Measurements from ENCODE around the gene KRTAP10-8.

DNA sequence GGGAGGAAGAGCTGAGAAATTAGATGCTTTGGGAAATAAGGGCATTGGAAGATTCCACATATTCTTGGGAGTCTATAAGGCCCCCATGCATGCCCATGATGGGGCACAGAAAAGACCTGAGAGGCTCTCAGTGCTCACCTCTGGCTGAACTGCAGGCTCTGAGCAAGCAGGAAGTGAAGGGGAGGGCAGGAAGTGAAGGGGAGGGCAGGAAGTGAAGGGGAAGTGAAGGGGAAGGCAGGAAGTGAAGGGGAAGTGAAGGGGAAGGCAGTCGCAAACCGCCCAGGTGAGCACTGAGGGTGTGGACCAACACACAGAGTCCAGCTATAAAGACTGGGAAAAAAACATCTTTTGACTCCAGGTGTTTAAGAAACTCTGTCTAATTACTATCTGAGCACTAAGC is 18.6 kb downstream of the KRTAP10-8 start:
- TF ChIP-seq CTCF (IDR thresholded peaks at IDR 0.05) (no peak), POLR2A (IDR thresholded peaks at IDR 0.05) (no peak), EP300 (IDR thresholded peaks at IDR 0.05) (no peak)
